RWPE1 (cell line): ENCODE measurements around the gene RFK.

Experiments used
- CTCF ChIA-PET: fragments of 350-600 bp; sonication (Branson Sonifier 250); formaldehyde crosslinking; extraction: SDS; loops from one replicate; lab custom pipeline; 2021; lab: Yijun Ruan, JAX
- POLR2A ChIA-PET: fragments of 400-600 bp; formaldehyde crosslinking; extraction: SDS; loops from one replicate; lab custom pipeline; 2020; ENCODE audit warnings: antibody characterized with exemption; ENCODE audit not compliant: low non-redundant PET; lab: Yijun Ruan, JAX
- DNase-seq: peaks from one replicate; pipeline ENCODE4 v3.0.0; 2012; ENCODE audit warnings: low spot score
- H3K27ac ChIP-seq: fragments of 450-650 bp; 2 replicates; pipeline ENCODE4 v1.5.1; 2017
- TF ChIP-seq, protein P1 (sequence below): fragments of 450-650 bp; conservative IDR thresholded peaks from 2 replicates; pipeline ENCODE4 v1.5.1; 2017; ENCODE audit warnings: low read depth, mild to moderate bottlenecking

Gene RFK

DNA sequence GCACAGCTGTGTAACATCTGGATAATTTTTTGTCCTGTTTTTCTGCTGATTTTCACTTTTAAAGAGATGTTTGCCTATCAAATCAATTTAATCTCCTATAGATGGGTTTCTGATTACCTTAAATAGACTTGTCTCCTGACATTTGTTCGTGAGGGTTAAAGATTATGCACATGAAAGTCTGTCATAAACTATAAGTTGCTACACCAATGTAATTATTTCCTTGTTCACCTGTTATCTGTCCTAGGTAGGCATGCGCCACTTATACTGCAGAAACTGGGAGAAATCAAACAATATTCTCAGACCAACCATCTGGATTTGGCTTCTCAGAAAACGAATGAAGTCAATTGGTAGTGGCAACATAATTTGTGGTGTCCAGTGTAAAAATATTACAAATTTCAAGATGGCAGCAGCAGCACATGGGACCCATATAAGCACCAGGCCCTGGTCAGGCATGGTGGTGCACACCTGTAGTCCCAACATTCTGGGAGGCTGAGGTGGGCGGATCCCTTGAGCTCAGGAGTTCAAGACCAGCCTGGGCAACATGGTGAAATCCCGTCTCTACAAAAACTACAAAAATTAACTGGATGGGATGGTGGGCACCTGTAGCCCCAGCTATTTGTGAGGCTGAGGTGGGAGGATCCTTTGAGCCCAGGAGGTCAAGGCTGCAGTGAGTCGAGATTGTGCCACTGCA is 20.3 kb downstream of the RFK start:
- H3K27ac ChIP-seq = no peak overlapping the region
- no peak for DNase-seq
- ChIA-PET POLR2A (no interaction called here), CTCF (no interaction called here)
- TF ChIP-seq, protein P1, sequence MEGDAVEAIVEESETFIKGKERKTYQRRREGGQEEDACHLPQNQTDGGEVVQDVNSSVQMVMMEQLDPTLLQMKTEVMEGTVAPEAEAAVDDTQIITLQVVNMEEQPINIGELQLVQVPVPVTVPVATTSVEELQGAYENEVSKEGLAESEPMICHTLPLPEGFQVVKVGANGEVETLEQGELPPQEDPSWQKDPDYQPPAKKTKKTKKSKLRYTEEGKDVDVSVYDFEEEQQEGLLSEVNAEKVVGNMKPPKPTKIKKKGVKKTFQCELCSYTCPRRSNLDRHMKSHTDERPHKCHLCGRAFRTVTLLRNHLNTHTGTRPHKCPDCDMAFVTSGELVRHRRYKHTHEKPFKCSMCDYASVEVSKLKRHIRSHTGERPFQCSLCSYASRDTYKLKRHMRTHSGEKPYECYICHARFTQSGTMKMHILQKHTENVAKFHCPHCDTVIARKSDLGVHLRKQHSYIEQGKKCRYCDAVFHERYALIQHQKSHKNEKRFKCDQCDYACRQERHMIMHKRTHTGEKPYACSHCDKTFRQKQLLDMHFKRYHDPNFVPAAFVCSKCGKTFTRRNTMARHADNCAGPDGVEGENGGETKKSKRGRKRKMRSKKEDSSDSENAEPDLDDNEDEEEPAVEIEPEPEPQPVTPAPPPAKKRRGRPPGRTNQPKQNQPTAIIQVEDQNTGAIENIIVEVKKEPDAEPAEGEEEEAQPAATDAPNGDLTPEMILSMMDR = no peak

DNA sequence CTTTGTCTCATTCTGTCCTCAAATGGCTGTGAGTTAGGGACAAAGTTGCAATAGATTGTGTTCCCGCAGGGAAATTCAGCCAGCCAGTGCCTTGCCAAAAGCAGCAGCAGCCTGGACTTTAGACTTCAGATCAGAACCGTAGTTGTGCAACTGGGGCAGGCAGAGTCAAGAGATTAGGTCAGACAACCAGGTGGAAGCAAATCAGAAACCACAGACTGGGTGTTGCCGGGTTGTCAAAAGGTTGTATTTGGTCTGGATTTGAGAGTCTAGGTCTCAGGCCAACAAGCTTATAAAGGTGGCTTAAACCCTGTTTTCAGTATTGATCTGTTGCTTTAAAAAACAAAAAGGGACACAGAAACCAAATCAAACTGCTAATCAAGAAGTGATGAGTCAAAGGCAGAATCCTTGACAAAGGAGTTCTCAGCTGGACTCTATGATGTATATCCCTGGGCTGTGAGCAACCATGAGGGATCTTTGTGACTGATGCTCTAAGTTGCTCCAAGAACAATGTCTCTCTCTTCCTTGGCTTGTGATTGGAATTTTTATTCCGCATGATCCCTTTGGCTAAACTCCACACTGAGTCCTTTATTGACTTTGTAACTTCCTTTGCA is 20.9 kb downstream of the RFK start:
- H3K27ac ChIP-seq = no peak overlapping the region
- DNase-seq = no peak

DNA sequence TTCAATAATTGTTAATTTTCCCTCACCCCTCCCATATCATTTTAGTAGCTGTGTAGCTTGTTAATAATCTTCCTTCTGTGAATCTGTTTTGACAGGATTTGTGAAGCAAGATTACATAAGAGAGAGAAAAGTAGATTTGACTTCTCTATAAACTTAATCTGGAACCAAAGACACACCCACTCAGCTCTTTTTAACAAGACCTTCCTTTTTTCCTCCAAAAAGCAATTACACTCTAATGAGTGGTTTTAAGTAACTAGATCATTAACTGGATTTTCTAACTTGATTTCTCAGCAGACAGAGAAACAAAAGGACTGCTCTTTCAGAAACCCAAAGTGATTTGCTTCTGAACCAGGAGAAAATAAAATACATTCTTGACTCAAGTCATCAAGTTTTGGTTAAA is 21.9 kb downstream of the RFK start:
- H3K27ac ChIP-seq = no peak overlapping the region
- ChIA-PET POLR2A (no interaction called here), CTCF (interaction anchor here (0.7 to 1.0 kb wide), 2 partner anchors 16 to 22 kb away, joined by 3 to 4 read pairs; partner anchors contain the start of gene RFK)
- TF ChIP-seq, protein P1 = no peak
- DNase-seq = no peak

More for the DNA sequence above, 20.9 kb downstream of the RFK start:
- POLR2A ChIA-PET = no interaction called here
- TF ChIP-seq, protein P1 = no peak
- CTCF ChIA-PET = no interaction called here

DNA sequence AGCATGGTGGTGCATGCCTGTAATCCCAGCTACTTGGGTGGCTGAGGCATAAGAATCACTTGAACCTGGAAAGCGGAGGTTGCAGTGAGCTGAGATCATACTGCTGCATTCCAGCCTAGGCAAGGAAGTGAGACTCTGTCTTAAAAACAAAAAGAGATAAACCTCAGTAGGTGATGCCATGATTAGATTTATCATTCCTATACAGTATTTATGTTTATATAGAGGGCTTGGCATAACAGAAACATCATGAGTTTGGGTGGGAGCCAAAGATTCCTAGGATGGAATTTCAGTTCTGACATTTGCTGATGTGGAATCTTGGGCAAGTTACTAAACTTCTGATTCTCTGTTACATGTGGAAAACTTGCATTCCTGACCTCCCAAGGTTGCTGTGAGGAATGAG is 22.3 kb downstream of the RFK start:
- ChIA-PET CTCF (interaction anchor here (0.6 to 1.0 kb wide), 2 partner anchors 22 to 1093 kb away, joined by 3 to 4 read pairs; partner anchors contain the start of gene RFK), POLR2A (no interaction called here)
- no peak overlapping the region for H3K27ac ChIP-seq
- TF ChIP-seq, protein P1 = no peak
- DNase-seq = no peak

DNA sequence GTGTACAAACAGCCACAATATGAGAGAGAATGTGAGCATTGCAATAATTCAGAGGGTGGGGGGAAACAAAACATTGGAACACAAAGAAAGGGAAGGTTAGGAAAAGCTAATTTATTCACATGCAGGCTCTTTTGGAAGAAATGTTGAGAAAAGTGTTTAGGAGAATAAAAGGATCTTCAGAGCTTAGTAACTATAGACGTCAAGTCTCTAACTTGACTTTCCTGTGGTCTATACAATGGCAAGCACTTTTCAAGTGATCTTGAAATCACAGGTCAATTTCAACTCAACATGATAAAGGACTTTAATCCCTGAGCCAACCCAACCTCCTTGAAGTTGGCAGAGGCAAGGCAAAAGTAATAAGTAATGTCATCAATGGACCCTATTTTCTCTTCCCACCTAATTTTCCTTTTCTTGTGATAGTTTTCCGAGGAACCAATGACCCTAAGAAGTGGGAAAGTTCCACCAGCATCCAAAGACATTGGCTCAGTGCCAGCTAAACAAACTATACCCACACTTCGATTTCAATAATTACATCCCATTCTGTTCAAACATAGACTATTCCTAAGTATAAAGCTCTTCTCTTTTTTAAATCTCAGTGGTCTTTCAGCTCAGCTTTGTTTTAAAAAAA is 23.7 kb downstream of the RFK start:
- H3K27ac ChIP-seq = no peak overlapping the region
- ChIA-PET POLR2A (no interaction called here), CTCF (interaction anchor here (1.8 kb wide), 1 partner anchor 24 kb away, joined by 13 read pairs; the partner anchor contains the start of gene RFK)
- DNase-seq = no peak
- TF ChIP-seq, protein P1 = no peak

DNA sequence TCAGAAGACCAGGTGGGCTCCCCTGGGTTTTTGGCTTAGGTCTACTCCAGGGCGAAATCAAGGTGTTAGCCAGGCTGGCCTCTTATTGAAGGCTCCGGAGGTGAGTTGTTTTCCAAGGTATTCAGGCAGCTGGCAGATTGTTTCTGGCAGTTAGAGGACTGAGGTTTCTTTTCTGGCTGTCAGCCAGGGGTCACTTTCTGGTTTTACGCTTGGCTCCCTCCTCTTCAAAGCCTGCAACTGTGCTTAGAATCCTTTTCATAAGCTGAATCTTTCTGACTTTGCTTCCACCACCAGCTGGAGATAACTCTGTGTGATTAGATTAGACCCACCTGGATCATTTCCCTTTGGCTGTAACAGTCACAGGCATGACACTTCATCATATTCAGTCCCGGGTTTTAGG is 24.6 kb downstream of the RFK start:
- no peak for DNase-seq
- H3K27ac ChIP-seq = no peak overlapping the region
- CTCF ChIA-PET = interaction anchor here (0.7 to 1.8 kb wide), 3 partner anchors 25 to 1131 kb away, joined by 3 to 13 read pairs (median 5); partner anchors contain the start of gene RFK
- TF ChIP-seq, protein P1 = no peak
- POLR2A ChIA-PET = no interaction called here
